T47D (cell line): Measurements from ENCODE around the gene ARHGEF16.

Experiments used
- DNase-seq, 2 experiments: peaks; one replicate each; pipeline versions ENCODE4 v3.0.0 to v3.0.0-alpha.2; 2011 to 2012; ENCODE audit warnings: low read depth in 1 of 2, low spot score in 1 of 2
- JUND ChIP-seq: IDR thresholded peaks from 2 replicates; pipeline ENCODE4 v1.6.1; 2012; ENCODE audit warnings: low read depth
- in situ Hi-C: cut with HindIII; loops from 2 replicates; pipeline ENCODE4 v1.10.0; 2016; ENCODE audit warnings: low sequenced_read_pairs, low pct_unique_long_range_greater_than_20kb

The ARHGEF16 gene

DNA sequence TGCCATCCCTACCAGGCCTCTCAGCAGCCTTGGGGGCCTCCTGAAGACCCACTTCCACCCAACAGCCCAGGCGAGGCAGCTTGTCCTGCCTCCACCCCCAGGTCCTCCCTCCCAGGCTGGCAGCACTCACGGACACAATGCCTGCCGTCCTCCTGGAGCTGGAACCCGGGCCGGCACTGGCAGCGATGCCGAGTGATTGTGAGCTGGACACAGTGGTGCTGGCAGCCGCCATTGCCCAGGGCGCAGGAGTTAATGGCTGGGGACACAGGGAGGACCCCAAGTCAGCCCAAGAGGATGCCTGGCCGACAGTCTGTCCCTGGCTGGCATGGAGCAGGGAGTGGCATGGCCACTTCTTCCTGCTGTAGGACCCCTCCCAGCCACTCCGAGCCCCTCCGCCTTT, 60.8 kb downstream of the ARHGEF16 start:
- no peak for DNase-seq
- in situ Hi-C loops = no loop called here
- no peak for TF ChIP-seq JUND

DNA sequence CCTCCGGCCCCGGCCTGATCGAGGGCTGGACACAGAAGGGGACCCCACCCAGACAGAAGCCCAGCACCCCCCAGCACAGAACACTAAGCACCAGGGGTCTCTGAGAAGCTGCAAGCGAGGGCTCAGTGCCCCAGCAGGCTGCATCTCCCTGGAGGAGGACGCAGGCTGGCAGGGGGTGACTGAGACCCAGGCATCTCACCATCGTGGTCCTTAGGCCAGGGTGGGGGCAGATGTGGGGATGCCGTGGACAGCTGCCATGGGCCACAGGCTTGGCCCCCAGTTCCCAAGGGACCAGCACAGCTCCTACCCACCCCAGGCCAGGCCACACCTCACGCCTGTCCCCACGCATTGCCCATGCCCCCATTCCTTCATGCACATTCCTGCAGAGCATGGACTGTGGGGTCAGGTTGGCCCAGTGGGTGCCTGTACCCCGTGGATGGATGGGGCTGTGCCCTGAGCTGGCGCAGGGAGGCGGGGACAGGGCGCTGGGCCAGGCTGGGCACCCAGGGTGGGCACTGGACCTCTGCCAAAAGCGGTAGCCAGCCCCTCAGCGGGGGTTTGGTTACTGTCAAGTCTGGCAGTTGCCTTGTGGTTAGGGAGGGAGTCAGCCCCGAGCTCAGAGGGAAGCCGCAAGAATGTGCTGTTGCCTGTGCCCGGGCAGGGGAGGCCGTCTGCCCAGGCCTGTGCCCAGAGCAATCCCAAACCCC, 61.5 kb downstream of the ARHGEF16 start:
- no peak for TF ChIP-seq JUND
- DNase-seq = no peak
- in situ Hi-C loops = no loop called here

GRCh38 chr1:3516481-3516869, 62.0 kb downstream of the ARHGEF16 start:
- TF ChIP-seq JUND = no peak
- in situ Hi-C loops = no loop called here

DNA sequence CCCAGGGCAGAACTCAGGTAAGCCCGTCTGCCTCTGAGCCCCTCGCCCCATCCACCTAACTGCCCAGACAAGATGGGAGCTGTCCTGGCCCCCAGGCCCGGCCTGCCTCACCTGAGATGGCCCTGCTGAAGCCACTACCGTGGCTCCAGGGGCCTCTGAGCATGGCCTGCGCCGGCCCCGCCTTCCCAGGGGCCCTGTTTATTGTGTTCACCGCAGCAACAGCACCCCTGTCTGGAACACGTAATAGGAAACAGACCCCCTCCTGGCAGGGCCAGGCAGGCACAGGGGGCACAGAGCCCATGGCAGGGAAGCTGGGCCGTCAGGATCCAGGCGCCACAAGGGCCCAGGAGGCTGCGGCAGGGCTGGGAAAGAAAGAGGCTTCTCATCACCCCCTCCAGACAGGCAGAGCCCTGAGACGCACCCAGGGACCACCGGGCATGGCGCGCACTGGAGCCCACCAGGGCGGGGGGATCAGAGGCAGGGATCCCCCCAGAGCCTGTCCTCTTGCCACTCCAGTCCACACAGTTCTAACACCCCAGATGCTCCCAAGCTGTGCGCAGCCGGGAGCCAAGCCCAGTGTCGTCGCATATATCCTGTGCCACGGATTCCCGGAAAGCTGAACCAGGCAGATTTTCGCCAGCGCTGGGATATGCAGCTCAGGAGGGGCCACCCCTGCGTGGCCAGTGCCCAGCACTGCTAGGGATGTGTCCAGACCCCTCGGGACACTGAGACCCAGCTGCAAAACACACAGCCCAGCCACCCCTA, 62.6 kb downstream of the ARHGEF16 start:
- no peak for TF ChIP-seq JUND
- DNase-seq = no peak
- in situ Hi-C loops = no loop called here

More at GRCh38 chr1:3516481-3516869, 62.0 kb downstream of the ARHGEF16 start:
- DNase-seq = no peak

DNA sequence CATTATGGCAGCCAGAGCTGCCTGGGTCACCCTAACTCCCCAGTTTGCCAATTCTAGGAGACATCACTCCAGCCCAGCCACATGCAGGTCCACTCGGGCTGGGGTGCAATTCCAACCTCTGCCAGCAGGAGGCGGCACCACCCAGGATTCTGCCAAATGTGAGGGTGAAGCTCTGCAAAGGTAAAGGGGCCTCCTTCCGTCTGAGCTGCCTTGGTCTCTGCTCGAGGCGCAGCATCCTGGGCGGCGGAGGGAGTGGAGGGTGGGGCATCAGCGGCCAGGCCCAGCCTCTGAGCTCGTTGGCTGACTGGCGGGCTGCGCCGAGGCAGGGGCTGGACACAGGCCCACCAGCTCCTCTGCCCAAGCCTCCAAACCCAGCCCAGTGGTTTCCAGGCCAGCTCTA, 63.8 kb downstream of the ARHGEF16 start:
- in situ Hi-C loops = no loop called here
- no peak for DNase-seq
- TF ChIP-seq JUND = no peak

DNA sequence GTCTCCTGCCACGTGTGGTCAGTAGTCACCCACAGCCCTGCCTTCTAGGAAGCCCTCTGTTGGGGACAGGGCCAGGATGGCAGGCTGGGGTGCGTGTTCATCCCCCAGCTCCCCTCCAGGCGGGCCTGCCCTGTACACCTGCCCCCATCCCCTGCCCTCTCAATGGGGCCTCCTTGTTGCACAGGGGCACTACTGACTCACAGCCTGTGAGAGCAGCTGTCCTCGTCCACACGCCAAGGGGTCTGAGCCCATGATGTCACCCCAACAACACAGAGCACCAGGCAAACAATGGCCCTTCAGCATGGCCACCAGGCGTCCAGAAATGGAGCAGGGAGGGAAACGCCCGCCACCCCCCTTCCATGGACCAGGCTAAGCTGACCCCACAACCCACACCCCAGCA, 64.3 kb downstream of the ARHGEF16 start:
- TF ChIP-seq JUND = no peak
- in situ Hi-C loops = no loop called here
- no peak for DNase-seq

GRCh38 chr1:3519301-3519885, 64.9 kb downstream of the ARHGEF16 start:
- in situ Hi-C loops = no loop called here
- no peak for DNase-seq
- no peak for TF ChIP-seq JUND

- no peak for TF ChIP-seq JUND
- DNase-seq = no peak
Measured at GRCh38 chr1:3520419-3521378, 66.2 kb downstream of the ARHGEF16 start.

DNA sequence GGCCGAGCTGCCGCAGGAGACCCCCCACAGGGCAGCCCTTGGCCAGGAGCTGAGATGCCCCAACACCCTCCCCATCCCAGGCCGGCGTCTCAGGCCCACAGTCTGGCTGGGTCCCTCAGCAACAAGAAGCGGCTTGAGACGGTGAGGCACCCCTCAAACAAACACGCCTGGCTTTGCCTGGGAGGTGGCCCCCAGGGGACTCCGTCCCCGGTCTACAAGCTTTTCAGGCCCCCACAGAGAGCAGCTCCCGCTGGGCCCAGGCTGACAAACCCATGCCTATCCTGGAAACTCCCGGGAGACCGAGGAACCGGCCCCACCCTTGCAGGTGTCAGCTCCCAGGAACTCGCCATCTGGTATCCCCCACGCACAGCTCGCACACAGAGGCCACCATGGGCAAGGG, 67.0 kb downstream of the ARHGEF16 start:
- in situ Hi-C loops = no loop called here
- no peak for DNase-seq
- no peak for TF ChIP-seq JUND

More at GRCh38 chr1:3520419-3521378, 66.2 kb downstream of the ARHGEF16 start:
- in situ Hi-C loops = no loop called here

DNA sequence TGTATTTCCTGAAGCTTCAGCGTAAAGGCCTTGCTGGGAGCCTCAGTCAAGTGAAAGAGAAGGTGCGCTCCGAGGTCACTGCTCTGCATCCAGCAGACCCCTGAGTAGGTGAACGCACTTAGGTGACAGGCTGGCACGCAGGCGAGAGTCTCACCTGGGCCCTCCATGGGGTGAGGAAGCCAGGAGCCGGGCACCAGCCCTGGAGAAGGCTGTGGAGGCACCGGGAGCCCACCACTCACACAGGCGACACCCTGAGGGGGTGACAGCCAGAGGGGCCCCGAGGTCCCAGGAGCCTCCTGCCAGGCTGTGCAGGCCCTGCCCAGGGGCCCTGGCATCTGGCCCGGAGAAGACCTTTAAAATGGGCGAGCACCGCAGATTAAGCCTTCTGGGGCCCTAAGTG, 67.6 kb downstream of the ARHGEF16 start:
- TF ChIP-seq JUND = no peak
- in situ Hi-C loops = no loop called here
- no peak for DNase-seq

GRCh38 chr1:3522564-3523265, 68.2 kb downstream of the ARHGEF16 start:
- DNase-seq = no peak
- in situ Hi-C loops = no loop called here
- no peak for TF ChIP-seq JUND

- in situ Hi-C loops = no loop called here
- DNase-seq = no peak
- no peak for TF ChIP-seq JUND
Measured at GRCh38 chr1:3523980-3524379, 69.5 kb downstream of the ARHGEF16 start.
